Measurements from ENCODE around the gene UACA.
A peak's percentile ranks its signal among the peaks of the same experiment; 100 is the strongest.
"Not testable (repeated sequence)": the region's sequence is repeated elsewhere in the genome, so short reads cannot be mapped to it uniquely, and the experiment has no call there.

Gene UACA

GRCh38 chr15:70748281-70748747 is 15.0 kb downstream of the UACA start:
- DNase-seq: no peak

GRCh38 chr15:70746598-70746997 is 16.8 kb downstream of the UACA start:
- DNase-seq: not testable (repeated sequence)

GRCh38 chr15:70742928-70743327 is 20.4 kb downstream of the UACA start:
- DNase-seq: no peak

- no peak for DNase-seq
These were observed 21.6 kb downstream of the UACA start for GRCh38 chr15:70741677-70742293.

- DNase-seq: no peak
These were observed 22.2 kb downstream of the UACA start for GRCh38 chr15:70741107-70741531.

- not testable (repeated sequence) for DNase-seq
These were observed 28.3 kb downstream of the UACA start for GRCh38 chr15:70735040-70735439.

- DNase-seq: no peak
These were observed 34.2 kb downstream of the UACA start for GRCh38 chr15:70729164-70729563.

GRCh38 chr15:70726753-70727152 is 36.6 kb downstream of the UACA start:
- no peak for DNase-seq

GRCh38 chr15:70723927-70724326 is 39.4 kb downstream of the UACA start:
- DNase-seq: no peak

- DNase-seq: peak; percentile 26
These were observed 40.3 kb downstream of the UACA start for GRCh38 chr15:70723122-70723422.

GRCh38 chr15:70722266-70723121 is 40.9 kb downstream of the UACA start:
- peak; percentile 61 for DNase-seq

- DNase-seq: no peak
These were observed 42.9 kb downstream of the UACA start for GRCh38 chr15:70720228-70721016.

GRCh38 chr15:70717237-70717793 is 46.0 kb downstream of the UACA start:
- DNase-seq: no peak

- no peak for DNase-seq
These were observed 47.4 kb downstream of the UACA start for GRCh38 chr15:70715840-70716485.

- DNase-seq: no peak
These were observed 48.8 kb downstream of the UACA start for GRCh38 chr15:70714565-70714964.

- DNase-seq: no peak
These were observed 49.3 kb downstream of the UACA start for GRCh38 chr15:70714015-70714414.

- no peak for DNase-seq
These were observed 51.1 kb downstream of the UACA start for GRCh38 chr15:70712271-70712670.

GRCh38 chr15:70710714-70711113 is 52.6 kb downstream of the UACA start:
- no peak for DNase-seq

GRCh38 chr15:70708839-70709238 is 54.5 kb downstream of the UACA start:
- DNase-seq: no peak

- no peak for DNase-seq
These were observed 55.6 kb downstream of the UACA start for GRCh38 chr15:70707686-70708300.

- no peak for DNase-seq
These were observed 58.6 kb downstream of the UACA start for GRCh38 chr15:70704731-70705130.

GRCh38 chr15:70704166-70704565 is 59.2 kb downstream of the UACA start:
- DNase-seq: no peak
